GM18498 (cell line): Measurements from ENCODE around the gene AAGAB.
"Not testable (repeated sequence)": the region's sequence is repeated elsewhere in the genome, so short reads cannot be mapped to it uniquely, and the experiment has no call there.

Experiments
- ATAC-seq: cut with Tn5 transposase; IDR thresholded peaks from one replicate; pipeline ENCODE4 v1.9.1; 2021; ENCODE audit warnings: mild to moderate bottlenecking, moderate library complexity; ENCODE audit not compliant: unreplicated experiment

AAGAB gene

DNA sequence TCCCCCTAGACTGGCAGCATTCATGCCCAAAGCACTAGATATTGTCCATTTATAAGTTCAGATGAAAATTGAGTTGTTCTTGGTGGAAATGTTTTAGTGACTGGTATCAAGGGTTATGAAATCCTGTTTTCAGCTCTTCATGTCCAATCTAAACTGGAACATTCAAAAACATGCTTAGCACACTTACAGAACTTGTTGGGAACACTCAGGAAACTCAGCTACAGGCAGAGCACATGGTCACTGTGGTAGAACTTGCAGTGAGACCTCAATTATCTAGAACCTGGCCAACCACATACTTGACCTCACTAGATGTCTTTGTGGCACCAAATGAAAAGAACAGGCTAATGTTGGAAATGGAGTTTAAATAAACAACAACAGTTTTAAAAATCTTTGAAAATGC is 100.2 kb downstream of the AAGAB start:
- ATAC-seq, result no peak

- not testable (repeated sequence) for ATAC-seq
Measured at GRCh38 chr15:67153044-67153443, 101.4 kb downstream of the AAGAB start.

DNA sequence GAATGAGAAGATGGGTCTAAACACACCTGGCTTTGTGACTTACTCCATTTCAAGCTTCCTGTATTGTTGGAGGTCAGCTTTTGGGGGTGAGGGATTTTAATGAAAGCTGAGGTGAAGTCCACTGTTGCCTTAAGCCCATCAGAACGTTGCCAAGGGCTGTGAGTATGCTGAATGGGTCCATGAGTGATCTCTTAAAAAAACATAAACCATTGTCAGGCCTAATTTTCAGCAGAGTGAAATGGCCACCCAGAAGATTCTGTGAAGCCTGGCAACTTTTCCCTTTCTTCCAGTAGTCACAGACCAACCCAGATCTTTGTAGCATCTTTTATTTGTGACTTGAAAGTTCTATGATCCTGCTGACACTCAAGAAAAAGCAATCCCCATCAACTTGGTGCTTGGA is 102.0 kb downstream of the AAGAB start:
- ATAC-seq, result no peak
